ENCODE measurements around the gene ZNF880. TPM values are rescaled to one million over a fixed set of nuclear protein-coding genes. Genes with fewer than 3 reads are reported as not detected.

The ZNF880 gene
- total RNA-seq, 4 donors from 2014 or later, result 7.2 to 20.6 (median 12.0) TPM

GRCh38 chr19:52415711-52416110 is 46.0 kb downstream of the ZNF880 start:
- TF ChIP-seq CTCF (IDR thresholded peaks at IDR 0.05) (no peak), POLR2A (IDR thresholded peaks at IDR 0.05) (no peak)
- Histone ChIP-seq H3K27me3 (no peaks in the 10 kb centered on the region), H3K4me3 (no peak overlapping the region), H3K36me3 (peaks cover 0 to 35% (median 0%) of the 10 kb centered on the region in 3 donors), H3K9me3 (peaks cover 0 to 84% (median 23%) of the 10 kb centered on the region in 4 donors), H3K27ac (no peak overlapping the region), H3K4me1 (no peaks in the 10 kb centered on the region)
- no peak for DNase-seq

GRCh38 chr19:52428937-52429336 is 59.2 kb downstream of the ZNF880 start, which contains the start of gene ZNF534:
Gene ZNF534, plus strand, starts transcription at chr19:52429148. Its CDS starts 2,327 bp downstream, at chr19:52431475.
- no peak for TF ChIP-seq CTCF (IDR thresholded peaks at IDR 0.05)
- no peak for TF ChIP-seq POLR2A (IDR thresholded peaks at IDR 0.05)
- no peak within 1 kb of the TSS for H3K27ac ChIP-seq
- no peak within 1 kb of the TSS for H3K4me3 ChIP-seq
- no peaks in the 10 kb centered on the region for H3K27me3 ChIP-seq
- no peaks in the 10 kb centered on the region for H3K36me3 ChIP-seq
- H3K9me3 ChIP-seq, result peaks cover 0 to 35% (median 11%) of the 10 kb centered on the region in 4 donors
- DNase-seq, result no peak
- no peaks in the 10 kb centered on the region for H3K4me1 ChIP-seq

Small RNA genes within 50 kb of the gene (small RNA-seq; reads per million reads assigned to genes)
- 0 reads per million in 2 donors for gene AC010332.1

Other genes with a start within 250 kb of the ZNF880 start
- gene ZNF616, start 230.0 kb upstream of the ZNF880 start, total RNA-seq, result 1 to 10 TPM; 4.9 to 9.9 (median 5.3) TPM
- gene ZNF836, start 198.3 kb upstream of the ZNF880 start, total RNA-seq, result 10 to 100 TPM in 1 of 4 donors, 1 to 10 TPM in 3; 7.0 to 11.9 (median 9.2) TPM
- 100 to 1,000 TPM; 198 to 284 (median 234) TPM for gene PPP2R1A, start 179.9 kb upstream of the ZNF880 start, total RNA-seq
- 10 to 100 TPM in 1 of 4 donors, 1 to 10 TPM in 3; 4.0 to 15.7 (median 7.0) TPM for gene ZNF766, start 100.3 kb upstream of the ZNF880 start, total RNA-seq
- 10 to 100 TPM in 3 of 4 donors, 1 to 10 TPM in 1; 6.0 to 19.8 (median 12.5) TPM for gene ZNF480, start 72.8 kb upstream of the ZNF880 start, total RNA-seq
- 1 to 10 TPM in 2 of 4 donors, under 1 TPM in 1, not detected in 1; 0.85 to 2.3 (median 1.6) TPM for gene ZNF610, start 33.7 kb upstream of the ZNF880 start, total RNA-seq
- 10 to 100 TPM; 18.5 to 25.6 (median 20.8) TPM for gene ZNF528, start 27.9 kb downstream of the ZNF880 start, total RNA-seq
- gene ZNF534, start 59.2 kb downstream of the ZNF880 start, total RNA-seq, result not detected
- gene ZNF578, start 83.6 kb downstream of the ZNF880 start, total RNA-seq, result under 1 TPM in 2 of 4 donors, not detected in 2; 0.40 to 0.53 TPM
- gene ZNF808, start 157.7 kb downstream of the ZNF880 start, total RNA-seq, result 10 to 100 TPM; 30.5 to 56.9 (median 42.0) TPM
- gene ZNF701, start 200.4 kb downstream of the ZNF880 start, total RNA-seq, result 10 to 100 TPM; 21.0 to 36.7 (median 34.7) TPM

Data from Peyer's patch (tissue), 4 donors.